Small intestine (tissue), 4 donors: ENCODE measurements around the gene CALM1. TPM values are rescaled to one million over a fixed set of nuclear protein-coding genes. Genes with fewer than 3 reads are reported as not detected.

ENCODE experiments used
- polyA plus RNA-seq, 4 donors: library from polyadenylated mRNA; stranded (reverse) in 3 of 4; unstranded in 1 of 4; fragments of 200-250 nt in 3 of 4; fragments of 120-200 nt in 1 of 4; gene quantifications; one replicate each; pipeline versions ENCODE4 v1.2.1 to v1.2.3, GENCODE V29; 2013
- donor health status: healthy with polysubstance abuse.
- donor health status: Bipolar disorder and iron deficiency.
- donor health status: healthy.

The CALM1 gene
- polyA plus RNA-seq, 4 donors: 596 to 1,791 (median 921) TPM

Other genes starting within 250 kb of the CALM1 start
- gene PSMC1, start 140.5 kb upstream of the CALM1 start, polyA plus RNA-seq: 100 to 1,000 TPM in 3 of 4 donors, 10 to 100 TPM in 1; 85.0 to 172 (median 127) TPM
- 10 to 100 TPM; 11.2 to 20.0 (median 16.3) TPM for gene NRDE2, start 65.1 kb upstream of the CALM1 start, polyA plus RNA-seq